ENCODE measurements around the gene SHB.

DNA sequence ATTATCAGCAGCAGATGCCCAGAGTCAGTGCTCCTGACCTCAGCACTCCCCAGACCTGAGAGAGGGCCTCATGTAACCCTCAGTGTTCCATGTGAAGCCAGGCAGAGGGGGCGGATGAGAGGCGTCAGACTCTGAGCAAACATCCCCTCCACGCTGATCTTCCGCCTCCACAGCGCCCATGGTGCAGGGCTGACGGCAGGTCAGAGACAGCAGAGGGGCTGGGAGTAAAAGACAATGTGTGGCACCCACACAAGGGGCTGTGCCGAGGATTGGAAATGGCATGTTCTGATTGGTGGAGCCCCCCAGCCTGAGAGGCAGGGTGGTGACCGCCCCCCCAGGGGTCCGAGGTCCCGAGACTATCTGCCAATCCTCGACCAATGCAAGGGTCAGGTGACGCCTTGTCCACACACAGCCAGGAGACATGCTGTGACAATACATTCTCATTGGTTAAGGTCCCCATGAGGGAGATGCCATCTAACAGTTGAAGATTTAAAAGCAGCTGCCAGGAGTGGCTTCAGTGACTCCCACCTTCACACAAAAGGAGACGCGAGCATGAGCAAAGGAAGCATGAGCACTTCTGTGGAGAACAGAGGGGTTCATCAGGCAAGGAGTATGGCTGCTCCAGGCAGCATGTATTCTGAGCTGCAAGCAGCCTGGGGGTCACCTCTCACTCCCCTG, 145.8 kb downstream of the SHB start:
- TF ChIP-seq, protein P1, sequence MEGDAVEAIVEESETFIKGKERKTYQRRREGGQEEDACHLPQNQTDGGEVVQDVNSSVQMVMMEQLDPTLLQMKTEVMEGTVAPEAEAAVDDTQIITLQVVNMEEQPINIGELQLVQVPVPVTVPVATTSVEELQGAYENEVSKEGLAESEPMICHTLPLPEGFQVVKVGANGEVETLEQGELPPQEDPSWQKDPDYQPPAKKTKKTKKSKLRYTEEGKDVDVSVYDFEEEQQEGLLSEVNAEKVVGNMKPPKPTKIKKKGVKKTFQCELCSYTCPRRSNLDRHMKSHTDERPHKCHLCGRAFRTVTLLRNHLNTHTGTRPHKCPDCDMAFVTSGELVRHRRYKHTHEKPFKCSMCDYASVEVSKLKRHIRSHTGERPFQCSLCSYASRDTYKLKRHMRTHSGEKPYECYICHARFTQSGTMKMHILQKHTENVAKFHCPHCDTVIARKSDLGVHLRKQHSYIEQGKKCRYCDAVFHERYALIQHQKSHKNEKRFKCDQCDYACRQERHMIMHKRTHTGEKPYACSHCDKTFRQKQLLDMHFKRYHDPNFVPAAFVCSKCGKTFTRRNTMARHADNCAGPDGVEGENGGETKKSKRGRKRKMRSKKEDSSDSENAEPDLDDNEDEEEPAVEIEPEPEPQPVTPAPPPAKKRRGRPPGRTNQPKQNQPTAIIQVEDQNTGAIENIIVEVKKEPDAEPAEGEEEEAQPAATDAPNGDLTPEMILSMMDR (IDR thresholded peaks at IDR 0.05; ENCODE audit: insufficient read depth, low read length, poor library complexity, severe bottlenecking): no peak
- no peak for TF ChIP-seq EZH2phosphoT487 (conservative IDR thresholded peaks at IDR 0.05; ENCODE audit: low read length)
